Measurements from ENCODE around the gene ALG3. TPM values are rescaled to one million over a fixed set of nuclear protein-coding genes. Genes with fewer than 3 reads are reported as not detected.

The ALG3 gene
- total RNA-seq, result 10 to 100 TPM; 49.2 to 87.3 (median 66.8) TPM

DNA sequence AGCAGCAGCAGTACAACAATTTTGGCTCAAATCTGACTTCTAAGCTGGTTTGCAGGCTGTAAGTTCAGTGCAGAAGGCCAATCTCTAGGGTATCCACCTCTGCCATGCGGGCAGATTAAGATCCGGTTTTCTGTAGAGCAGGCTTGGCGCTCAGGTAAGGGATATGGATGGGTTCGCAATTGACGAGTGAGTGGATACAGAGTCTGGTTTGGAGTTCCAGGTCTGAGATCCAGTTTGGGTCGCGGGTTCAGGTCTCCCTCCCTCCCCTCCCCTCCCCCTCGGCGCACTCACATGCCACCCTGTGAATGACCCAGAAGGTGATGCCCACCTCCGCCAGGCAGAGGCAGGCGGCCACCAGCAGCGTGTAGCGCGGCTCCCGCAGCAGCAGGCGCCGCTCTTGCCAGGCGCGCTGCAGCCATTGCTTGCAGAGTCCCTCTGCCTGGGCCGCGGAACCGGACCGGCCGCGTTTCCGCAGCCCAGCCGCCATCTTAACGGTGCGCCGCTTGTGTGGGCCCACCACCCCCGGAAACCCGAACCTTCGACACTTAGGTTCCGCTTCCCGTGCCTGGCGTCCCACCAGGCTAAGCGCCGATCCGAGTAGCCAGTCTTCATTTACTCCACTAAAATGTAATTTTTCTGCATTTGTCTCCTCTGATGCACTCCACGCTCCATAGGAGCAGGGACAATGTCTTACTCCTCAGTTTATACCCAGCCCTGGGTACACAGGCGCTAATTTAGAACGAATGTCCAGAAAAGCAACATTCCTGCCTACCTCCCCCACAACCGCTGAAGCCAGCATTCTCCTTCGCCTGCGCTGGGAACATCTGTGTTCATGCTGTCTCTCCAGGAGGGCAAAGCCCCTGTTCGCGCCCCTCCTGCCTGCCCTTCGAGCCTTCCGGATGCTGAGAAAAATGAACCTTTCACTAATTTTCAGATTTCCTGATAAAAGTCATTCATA lies at the start of gene ALG3:
TSS of gene ALG3 (minus strand) at position 509 of the 958 bp plus-strand sequence. CDS start at position 487, 22 bp downstream.
- peak within 1 kb of the TSS; percentile 64 to 91 (median 89) for H3K4me3 ChIP-seq (replicated peaks in 1 of 3)
- H3K27me3 ChIP-seq, result no peaks in the 10 kb centered on the region
- H3K9me3 ChIP-seq, result no peaks in the 10 kb centered on the region
- peak within 1 kb of the TSS; percentile 51 to 82 (median 68) for H3K27ac ChIP-seq
- H3K36me3 ChIP-seq, result peaks cover 17 to 20% of the 10 kb centered on the region in 2 donors
- intact Hi-C loops (cut with DNase I), result loop anchor here (10.0 kb wide), 1 partner anchor 354 kb away; no protein-coding TSS in a partner anchor
- peak; percentile 81 to 82 for DNase-seq
- WGBS, 2 donors, result 0% methylated on average over 21 to 35 of the region's 49 CpGs
- peak; percentile 3 to 69 for TF ChIP-seq POLR2A (IDR thresholded peaks at IDR 0.05)
- TF ChIP-seq, protein P1, sequence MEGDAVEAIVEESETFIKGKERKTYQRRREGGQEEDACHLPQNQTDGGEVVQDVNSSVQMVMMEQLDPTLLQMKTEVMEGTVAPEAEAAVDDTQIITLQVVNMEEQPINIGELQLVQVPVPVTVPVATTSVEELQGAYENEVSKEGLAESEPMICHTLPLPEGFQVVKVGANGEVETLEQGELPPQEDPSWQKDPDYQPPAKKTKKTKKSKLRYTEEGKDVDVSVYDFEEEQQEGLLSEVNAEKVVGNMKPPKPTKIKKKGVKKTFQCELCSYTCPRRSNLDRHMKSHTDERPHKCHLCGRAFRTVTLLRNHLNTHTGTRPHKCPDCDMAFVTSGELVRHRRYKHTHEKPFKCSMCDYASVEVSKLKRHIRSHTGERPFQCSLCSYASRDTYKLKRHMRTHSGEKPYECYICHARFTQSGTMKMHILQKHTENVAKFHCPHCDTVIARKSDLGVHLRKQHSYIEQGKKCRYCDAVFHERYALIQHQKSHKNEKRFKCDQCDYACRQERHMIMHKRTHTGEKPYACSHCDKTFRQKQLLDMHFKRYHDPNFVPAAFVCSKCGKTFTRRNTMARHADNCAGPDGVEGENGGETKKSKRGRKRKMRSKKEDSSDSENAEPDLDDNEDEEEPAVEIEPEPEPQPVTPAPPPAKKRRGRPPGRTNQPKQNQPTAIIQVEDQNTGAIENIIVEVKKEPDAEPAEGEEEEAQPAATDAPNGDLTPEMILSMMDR (IDR thresholded peaks at IDR 0.05), result peak in 1 of 6 experiments; percentile 13
- H3K4me1 ChIP-seq, result peaks cover 16 to 27% of the 10 kb centered on the region in 2 donors

DNA sequence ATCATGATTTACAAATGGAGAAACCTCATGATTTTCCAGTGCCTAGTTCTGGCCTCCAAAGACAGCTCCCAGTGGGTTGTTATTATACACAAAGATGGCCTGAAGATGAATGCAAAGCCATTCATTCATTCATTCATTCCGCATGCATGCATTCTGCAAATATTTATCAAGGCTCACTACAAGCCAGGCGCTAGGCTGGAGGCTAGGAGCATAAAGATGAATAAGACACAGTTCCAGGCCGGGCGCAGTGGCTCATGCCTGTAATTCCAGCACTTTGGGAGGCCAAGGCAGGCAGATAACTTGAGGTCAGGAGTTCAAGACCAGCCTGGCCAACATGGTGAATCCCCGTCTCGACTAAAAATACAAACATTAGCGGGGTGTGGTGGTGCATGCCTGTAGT lies 47.9 kb upstream of the ALG3 start:
- Histone ChIP-seq H3K27ac (no peak overlapping the region), H3K27me3 (no peaks in the 10 kb centered on the region), H3K36me3 (peaks cover 5 to 10% of the 10 kb centered on the region in 2 donors), H3K9me3 (no peaks in the 10 kb centered on the region), H3K4me1 (peaks cover 11 to 13% of the 10 kb centered on the region in 2 donors), H3K4me3 (replicated peaks in 1 of 3) (no peak overlapping the region)
- TF ChIP-seq POLR2A (IDR thresholded peaks at IDR 0.05), result no peak
- intact Hi-C loops (cut with DNase I), result no loop called here
- DNase-seq, result no peak
- 80 to 84% methylated on average over 7 of the region's 7 CpGs for WGBS, 2 donors

DNA sequence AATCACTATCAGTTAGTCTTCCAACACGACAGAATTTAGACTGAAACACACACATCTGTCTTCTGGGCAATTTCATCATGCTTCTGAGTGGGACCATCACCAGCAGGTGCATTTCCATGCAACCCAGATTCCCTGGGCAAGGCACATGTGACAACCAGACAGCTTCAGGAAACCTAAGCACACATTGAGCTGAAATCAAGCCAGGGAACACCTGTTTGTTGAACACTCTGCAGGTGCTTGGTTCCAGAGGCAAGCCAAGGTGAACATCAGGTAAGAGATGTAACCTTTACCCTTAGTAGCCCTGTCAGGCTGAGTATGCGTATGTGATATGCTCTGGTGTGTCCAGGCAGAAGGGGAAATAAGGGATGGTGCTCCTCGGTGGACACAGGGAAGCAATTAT lies 47.0 kb upstream of the ALG3 start:
- Histone ChIP-seq H3K36me3 (peaks cover 0 to 6% of the 10 kb centered on the region in 2 donors), H3K4me1 (peaks cover 11 to 13% of the 10 kb centered on the region in 2 donors), H3K9me3 (no peaks in the 10 kb centered on the region), H3K27me3 (no peaks in the 10 kb centered on the region), H3K27ac (no peak overlapping the region), H3K4me3 (replicated peaks in 1 of 3) (no peak overlapping the region)
- TF ChIP-seq, protein P1 (IDR thresholded peaks at IDR 0.05), result no peak
- no peak for TF ChIP-seq POLR2A (IDR thresholded peaks at IDR 0.05)
- no peak for DNase-seq
- WGBS, 2 donors, result 73 to 81% methylated on average over 3 of the region's 3 CpGs
- intact Hi-C loops (cut with DNase I), result no loop called here

DNA sequence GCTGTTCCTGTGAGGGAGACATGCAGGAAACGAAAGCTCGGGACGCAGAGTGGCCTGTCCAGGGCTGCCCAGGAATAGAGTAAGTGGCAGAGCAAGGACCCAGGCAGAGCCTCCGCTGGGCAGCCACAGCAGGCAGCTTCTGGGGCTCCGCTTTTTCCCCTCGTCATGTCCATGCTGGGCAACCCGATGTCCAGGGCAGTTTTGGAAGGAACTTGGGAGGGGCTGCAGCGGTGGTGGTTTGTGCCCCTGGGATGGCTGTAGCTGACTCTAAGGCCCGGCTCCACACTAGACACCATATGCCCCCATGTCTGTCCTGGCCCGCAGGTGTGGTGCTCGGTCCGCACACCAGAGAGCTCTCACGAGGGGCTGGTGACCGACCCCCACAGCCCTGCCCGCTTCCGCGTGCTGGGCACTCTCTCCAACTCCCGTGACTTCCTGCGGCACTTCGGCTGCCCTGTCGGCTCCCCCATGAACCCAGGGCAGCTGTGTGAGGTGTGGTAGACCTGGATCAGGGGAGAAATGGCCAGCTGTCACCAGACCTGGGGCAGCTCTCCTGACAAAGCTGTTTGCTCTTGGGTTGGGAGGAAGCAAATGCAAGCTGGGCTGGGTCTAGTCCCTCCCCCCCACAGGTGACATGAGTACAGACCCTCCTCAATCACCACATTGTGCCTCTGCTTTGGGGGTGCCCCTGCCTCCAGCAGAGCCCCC lies 43.1 kb upstream of the ALG3 start:
- no peak for TF ChIP-seq POLR2A (IDR thresholded peaks at IDR 0.05)
- TF ChIP-seq, protein P1 (IDR thresholded peaks at IDR 0.05), result no peak
- H3K4me3 ChIP-seq (replicated peaks in 1 of 3), result no peak overlapping the region
- H3K9me3 ChIP-seq, result no peaks in the 10 kb centered on the region
- WGBS, 2 donors, result 84 to 93% methylated on average over 7 to 19 of the region's 21 CpGs
- H3K36me3 ChIP-seq, result no peaks in the 10 kb centered on the region
- H3K27me3 ChIP-seq, result no peaks in the 10 kb centered on the region
- H3K27ac ChIP-seq, result no peak overlapping the region
- DNase-seq, result no peak
- intact Hi-C loops (cut with DNase I), result loop anchor here (5.0 kb wide), 1 partner anchor 395 kb away; no protein-coding TSS in a partner anchor
- H3K4me1 ChIP-seq, result no peaks in the 10 kb centered on the region

DNA sequence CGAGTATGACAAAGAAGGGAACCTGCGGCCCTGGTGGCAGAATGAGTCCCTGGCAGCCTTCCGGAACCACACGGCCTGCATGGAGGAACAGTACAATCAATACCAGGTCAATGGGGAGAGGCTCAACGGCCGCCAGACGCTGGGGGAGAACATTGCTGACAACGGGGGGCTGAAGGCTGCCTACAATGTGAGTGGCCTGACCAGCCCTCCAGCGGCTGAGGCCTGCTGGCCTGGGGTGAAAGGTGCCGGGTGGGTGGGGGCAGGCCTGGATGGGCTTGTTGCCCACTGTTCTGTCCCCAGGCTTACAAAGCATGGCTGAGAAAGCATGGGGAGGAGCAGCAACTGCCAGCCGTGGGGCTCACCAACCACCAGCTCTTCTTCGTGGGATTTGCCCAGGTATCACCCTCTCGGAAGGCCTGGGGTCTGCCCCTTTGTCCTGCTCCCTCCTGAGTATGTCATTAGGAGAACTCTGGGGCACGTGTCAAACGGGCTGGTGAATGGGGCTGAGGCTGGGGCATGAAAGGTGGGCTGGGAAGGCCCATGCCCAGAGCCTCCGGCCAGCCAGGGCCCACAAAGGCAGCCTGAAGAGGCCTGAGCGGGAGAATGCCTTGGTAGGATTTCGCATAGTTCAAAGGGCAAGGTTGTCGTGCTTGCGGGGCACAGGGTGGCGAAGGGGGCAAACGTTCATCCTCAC lies 42.4 kb upstream of the ALG3 start:
- Histone ChIP-seq H3K4me1 (no peaks in the 10 kb centered on the region), H3K4me3 (replicated peaks in 1 of 3) (no peak overlapping the region), H3K27me3 (no peaks in the 10 kb centered on the region), H3K27ac (no peak overlapping the region), H3K36me3 (no peaks in the 10 kb centered on the region), H3K9me3 (no peaks in the 10 kb centered on the region)
- TF ChIP-seq POLR2A (IDR thresholded peaks at IDR 0.05), result no peak
- TF ChIP-seq, protein P1 (IDR thresholded peaks at IDR 0.05), result no peak
- intact Hi-C loops (cut with DNase I), result loop anchor here (5.0 kb wide), 1 partner anchor 394 kb away; no protein-coding TSS in a partner anchor
- 91 to 94% methylated on average over 19 to 22 of the region's 22 CpGs for WGBS, 2 donors
- DNase-seq, result no peak

All from thyroid gland (tissue), 4 donors.